Activated CD8-positive, alpha-beta memory T cell treated with anti-CD3 and anti-CD28 coated beads, Interleukin-2, amount 10 ng/mL, durations not matched to agents 7 days and 5 days (primary cell): ENCODE results near the gene ZMIZ1. TPM values are rescaled to one million over a fixed set of nuclear protein-coding genes. Genes with fewer than 3 reads are reported as not detected.
A peak's percentile ranks its signal among the peaks of the same experiment; 100 is the strongest.
"Not testable (repeated sequence)": the region's sequence is repeated elsewhere in the genome, so short reads cannot be mapped to it uniquely, and the experiment has no call there.

ENCODE experiments used
- ATAC-seq: fragments of 150-1000 bp; cut with Tn5 transposase; one replicate; pipeline ENCODE4 v1.10.0; 2021; ENCODE audit warnings: moderate library complexity
- CTCF ChIA-PET: fragments of 350-600 bp; sonication (Branson Sonifier 250); formaldehyde crosslinking; loops from one replicate; lab custom pipeline; 2021; ENCODE audit warnings: antibody characterized with exemption; lab: Charles Lee
- DNase-seq: peaks from one replicate; pipeline ENCODE4 v3.0.0-alpha.2; 2020
- H3K27ac Mint-ChIP-seq: one replicate; pipeline ENCODE4 v1.8.0; 2021; ENCODE audit warnings: mild to moderate bottlenecking, mixed read lengths
- H3K27me3 Mint-ChIP-seq: one replicate; pipeline ENCODE4 v1.8.0; 2021; ENCODE audit warnings: mixed read lengths
- H3K36me3 Mint-ChIP-seq: one replicate; pipeline ENCODE4 v1.8.0; 2021; ENCODE audit warnings: mild to moderate bottlenecking, mixed read lengths
- H3K4me1 Mint-ChIP-seq: one replicate; pipeline ENCODE4 v1.8.0; 2021; ENCODE audit warnings: mixed read lengths
- H3K4me3 Mint-ChIP-seq: one replicate; pipeline ENCODE4 v1.8.0; 2021; ENCODE audit warnings: mild to moderate bottlenecking, moderate library complexity, mixed read lengths
- H3K9me3 Mint-ChIP-seq: one replicate; pipeline ENCODE4 v1.8.0; 2022; ENCODE audit warnings: low read depth, mixed read lengths
- total RNA-seq, 2 experiments: library from RNA; stranded (reverse); gene quantifications; one replicate each; pipeline ENCODE4 v1.2.3, GENCODE V29; 2021

Gene ZMIZ1
- total RNA-seq, 2 experiments from 2014 or later = 52.7 to 71.5 TPM

DNA sequence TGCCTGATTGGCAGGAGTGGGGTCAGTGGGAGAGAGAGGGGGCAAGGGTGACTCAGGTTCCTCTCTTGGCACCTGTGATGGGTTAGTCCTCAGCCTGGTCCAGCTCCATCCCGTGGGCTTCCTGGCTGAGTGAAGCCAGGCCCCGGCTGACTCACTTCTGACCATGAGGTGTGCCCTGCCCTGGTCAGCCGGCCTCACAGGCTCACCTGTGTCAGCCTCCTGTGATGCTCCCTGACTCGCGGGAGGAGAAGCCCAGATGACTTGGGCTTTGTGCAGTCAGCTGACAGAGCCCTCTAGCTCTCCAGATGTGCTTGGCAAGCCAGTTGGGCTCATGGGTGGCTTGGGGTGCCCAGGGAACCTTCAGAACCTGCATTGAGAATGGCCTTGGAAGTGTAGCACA, 262.5 kb downstream of the ZMIZ1 start:
- H3K4me3 Mint-ChIP-seq = no peak overlapping the region
- CTCF ChIA-PET = interaction anchor here (1.0 to 1.6 kb wide), 4 partner anchors 9 to 15 kb away, joined by 3 to 8 read pairs (median 4); no protein-coding TSS in a partner anchor
- no peaks in the 10 kb centered on the region for H3K27me3 Mint-ChIP-seq
- peaks cover 26% of the 10 kb centered on the region for H3K4me1 Mint-ChIP-seq
- H3K27ac Mint-ChIP-seq = peak overlapping the region; percentile 82
- DNase-seq = no peak
- H3K9me3 Mint-ChIP-seq = no peaks in the 10 kb centered on the region
- H3K36me3 Mint-ChIP-seq = peaks cover 2% of the 10 kb centered on the region
- peak; percentile 6 for ATAC-seq

- Mint-ChIP-seq H3K36me3 (peaks cover 2% of the 10 kb centered on the region), H3K27ac (peak overlapping the region; percentile 82), H3K4me3 (no peak overlapping the region), H3K27me3 (no peaks in the 10 kb centered on the region), H3K4me1 (peaks cover 26% of the 10 kb centered on the region), H3K9me3 (no peaks in the 10 kb centered on the region)
- DNase-seq = peak; percentile 87
- ATAC-seq = peak; percentile 94
- CTCF ChIA-PET = interaction anchor here (1.0 to 1.6 kb wide), 3 partner anchors 9 to 16 kb away, joined by 3 to 8 read pairs (median 4); no protein-coding TSS in a partner anchor
These were observed 262.9 kb downstream of the ZMIZ1 start for GRCh38 chr10:79331709-79332108.

GRCh38 chr10:79332610-79333315, 264.0 kb downstream of the ZMIZ1 start:
- not testable (repeated sequence) for H3K36me3 Mint-ChIP-seq, H3K27ac Mint-ChIP-seq, H3K4me3 Mint-ChIP-seq, ATAC-seq, H3K9me3 Mint-ChIP-seq, DNase-seq, H3K27me3 Mint-ChIP-seq
- H3K4me1 Mint-ChIP-seq = peaks cover 26% of the 10 kb centered on the region
- CTCF ChIA-PET = interaction anchor here (1.7 to 2.4 kb wide), 3 partner anchors 9 to 12 kb away, joined by 6 to 11 read pairs (median 6); no protein-coding TSS in a partner anchor

- ATAC-seq (no peak), DNase-seq (no peak)
- no peaks in the 10 kb centered on the region for H3K9me3 Mint-ChIP-seq
- H3K27me3 Mint-ChIP-seq = no peaks in the 10 kb centered on the region
- peaks cover 26% of the 10 kb centered on the region for H3K4me1 Mint-ChIP-seq
- CTCF ChIA-PET = interaction anchor here (0.9 to 2.4 kb wide), 5 partner anchors 9 to 13 kb away, joined by 3 to 11 read pairs (median 6); no protein-coding TSS in a partner anchor
- peaks cover 2% of the 10 kb centered on the region for H3K36me3 Mint-ChIP-seq
- no peak overlapping the region for H3K27ac Mint-ChIP-seq
- no peak overlapping the region for H3K4me3 Mint-ChIP-seq
These were observed 264.7 kb downstream of the ZMIZ1 start for GRCh38 chr10:79333513-79333912.

DNA sequence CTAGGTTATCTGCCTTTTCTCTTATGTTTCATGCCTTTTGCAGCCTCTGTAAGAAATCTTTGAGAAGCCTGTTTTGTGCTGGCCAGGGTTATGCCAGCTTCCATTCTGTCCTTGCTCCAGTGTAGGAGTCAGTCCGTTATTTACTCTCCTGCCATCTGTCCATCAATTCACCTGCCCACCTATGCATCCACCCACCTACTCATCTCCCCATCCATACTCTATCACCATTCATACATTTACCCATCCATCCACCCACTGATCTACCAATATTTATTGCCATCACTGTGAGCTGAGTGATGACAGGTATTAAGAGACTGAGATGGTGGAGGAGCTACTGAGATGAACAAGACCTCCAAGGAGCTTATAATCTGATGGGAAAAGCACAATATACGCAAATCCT, 265.8 kb downstream of the ZMIZ1 start:
- Mint-ChIP-seq H3K27ac (no peak overlapping the region), H3K27me3 (no peaks in the 10 kb centered on the region), H3K36me3 (peaks cover 2% of the 10 kb centered on the region), H3K4me1 (peaks cover 26% of the 10 kb centered on the region), H3K4me3 (no peak overlapping the region), H3K9me3 (no peaks in the 10 kb centered on the region)
- DNase-seq = no peak
- CTCF ChIA-PET = interaction anchor here (0.6 to 2.4 kb wide), 7 partner anchors 8 to 132 kb away, joined by 3 to 11 read pairs (median 3); no protein-coding TSS in a partner anchor
- no peak for ATAC-seq

DNA sequence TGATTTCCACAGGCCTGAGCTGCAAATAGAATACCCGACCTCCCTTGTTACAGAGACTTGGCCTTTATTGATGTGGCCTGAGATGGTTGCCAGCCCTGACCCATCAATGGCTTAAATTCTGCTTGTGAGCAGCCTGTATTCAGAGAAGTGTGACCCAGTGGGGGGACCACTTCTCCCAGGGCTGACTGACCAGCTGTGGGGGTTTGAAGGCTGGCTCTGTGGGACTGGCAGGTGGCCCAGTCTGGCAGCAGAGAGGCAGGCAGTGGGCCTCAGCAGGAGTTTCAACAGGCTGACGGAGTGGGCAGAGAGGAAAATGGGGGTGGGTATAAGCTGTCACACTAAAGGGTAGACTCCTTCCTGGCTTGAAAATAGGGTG, 266.3 kb downstream of the ZMIZ1 start:
- CTCF ChIA-PET = interaction anchor here (0.9 to 2.4 kb wide), 4 partner anchors 10 to 90 kb away, joined by 3 to 11 read pairs (median 4); partner anchors contain the start of gene PPIF
- no peak for ATAC-seq
- H3K4me3 Mint-ChIP-seq = no peak overlapping the region
- DNase-seq = no peak
- H3K27me3 Mint-ChIP-seq = no peaks in the 10 kb centered on the region
- H3K36me3 Mint-ChIP-seq = peaks cover 2% of the 10 kb centered on the region
- no peak overlapping the region for H3K27ac Mint-ChIP-seq
- H3K4me1 Mint-ChIP-seq = peaks cover 26% of the 10 kb centered on the region
- H3K9me3 Mint-ChIP-seq = no peaks in the 10 kb centered on the region

- no peak overlapping the region for H3K27ac Mint-ChIP-seq
- H3K4me3 Mint-ChIP-seq = no peak overlapping the region
- H3K9me3 Mint-ChIP-seq = no peaks in the 10 kb centered on the region
- peaks cover 2% of the 10 kb centered on the region for H3K36me3 Mint-ChIP-seq
- no peaks in the 10 kb centered on the region for H3K27me3 Mint-ChIP-seq
- DNase-seq (no peak), ATAC-seq (no peak)
- CTCF ChIA-PET = interaction anchor here (0.9 to 2.4 kb wide), 5 partner anchors 9 to 90 kb away, joined by 3 to 11 read pairs (median 3); partner anchors contain the start of gene PPIF
- H3K4me1 Mint-ChIP-seq = peaks cover 24% of the 10 kb centered on the region
These were observed 266.9 kb downstream of the ZMIZ1 start for GRCh38 chr10:79335470-79336235.

- H3K9me3 Mint-ChIP-seq = no peaks in the 10 kb centered on the region
- CTCF ChIA-PET = interaction anchor here (1.1 kb wide), 1 partner anchor 85 kb away, joined by 3 read pairs; no protein-coding TSS in a partner anchor
- no peak overlapping the region for H3K27ac Mint-ChIP-seq
- peaks cover 2% of the 10 kb centered on the region for H3K36me3 Mint-ChIP-seq
- no peaks in the 10 kb centered on the region for H3K27me3 Mint-ChIP-seq
- no peak for DNase-seq
- H3K4me1 Mint-ChIP-seq = peaks cover 19% of the 10 kb centered on the region
- ATAC-seq = no peak
- H3K4me3 Mint-ChIP-seq = no peak overlapping the region
These were observed 267.5 kb downstream of the ZMIZ1 start for GRCh38 chr10:79336276-79336675.

DNA sequence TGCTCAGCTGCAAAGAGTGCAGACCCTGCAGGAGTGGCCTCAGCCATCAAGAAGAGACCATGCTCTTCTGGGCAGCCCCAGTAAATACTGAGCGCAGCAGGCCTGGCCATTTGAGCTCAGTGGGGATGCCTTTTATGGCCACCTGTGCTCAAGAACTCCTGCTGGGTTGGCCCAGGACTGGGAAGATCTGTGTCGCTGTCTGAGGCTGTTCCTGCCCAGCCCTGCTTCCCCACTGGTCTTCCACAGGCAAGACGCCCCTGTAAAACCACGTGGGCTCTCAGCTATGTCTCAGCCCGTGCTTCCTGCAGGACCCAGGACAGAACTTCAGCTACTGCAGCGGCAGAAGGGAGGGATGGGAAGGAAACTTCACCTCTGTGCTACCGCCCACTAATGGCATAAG, 268.0 kb downstream of the ZMIZ1 start:
- ATAC-seq (no peak), DNase-seq (no peak)
- Mint-ChIP-seq H3K9me3 (no peaks in the 10 kb centered on the region), H3K27ac (no peak overlapping the region), H3K27me3 (no peaks in the 10 kb centered on the region), H3K4me3 (no peak overlapping the region), H3K36me3 (peaks cover 2% of the 10 kb centered on the region), H3K4me1 (peaks cover 15% of the 10 kb centered on the region)
- CTCF ChIA-PET = interaction anchor here (0.7 to 1.1 kb wide), 2 partner anchors 9 to 85 kb away, joined by 3 read pairs; no protein-coding TSS in a partner anchor

DNA sequence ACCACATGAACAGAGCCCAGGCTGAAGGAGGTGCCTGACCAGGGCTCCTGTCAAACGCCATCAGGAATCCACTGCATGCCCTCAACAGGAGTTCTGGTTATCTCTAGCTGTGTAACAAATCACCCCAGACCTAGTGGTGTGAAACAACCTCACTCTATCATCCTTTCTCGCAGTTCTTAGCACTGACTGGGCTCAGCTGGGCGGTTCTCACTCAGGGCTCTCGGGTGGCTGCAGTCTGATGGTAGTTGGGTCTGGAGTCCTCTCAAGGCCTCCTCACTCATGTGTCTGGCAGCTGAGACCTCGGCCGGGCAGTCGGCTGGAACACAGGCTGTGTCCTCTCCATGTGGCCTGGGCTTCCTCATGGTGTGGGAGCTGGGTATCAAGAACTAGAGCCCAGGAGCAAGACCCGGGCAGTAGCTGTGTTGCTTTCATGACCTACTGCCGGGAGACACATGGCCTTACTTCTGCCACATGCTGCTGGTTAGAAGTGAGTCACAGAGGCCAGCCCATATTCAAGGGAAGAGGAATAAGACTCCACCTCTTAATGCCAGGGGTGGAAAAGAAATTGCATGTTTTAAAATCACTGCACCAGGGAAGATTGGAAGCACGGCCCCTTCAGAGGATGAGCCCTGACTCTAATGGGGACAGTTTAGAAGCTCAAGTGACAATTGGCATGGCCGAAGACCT, 269.2 kb downstream of the ZMIZ1 start:
- H3K27me3 Mint-ChIP-seq, H3K4me3 Mint-ChIP-seq, ATAC-seq, H3K9me3 Mint-ChIP-seq, H3K36me3 Mint-ChIP-seq, DNase-seq, H3K27ac Mint-ChIP-seq: not testable (repeated sequence)
- H3K4me1 Mint-ChIP-seq = peaks cover 16% of the 10 kb centered on the region
- CTCF ChIA-PET = interaction anchor here (0.7 kb wide), 1 partner anchor 21 kb away, joined by 4 read pairs; no protein-coding TSS in a partner anchor

- no peak overlapping the region for H3K4me3 Mint-ChIP-seq
- no peak for DNase-seq
- H3K36me3 Mint-ChIP-seq = peaks cover 2% of the 10 kb centered on the region
- CTCF ChIA-PET = no interaction called here
- no peaks in the 10 kb centered on the region for H3K27me3 Mint-ChIP-seq
- H3K9me3 Mint-ChIP-seq = no peaks in the 10 kb centered on the region
- peaks cover 24% of the 10 kb centered on the region for H3K4me1 Mint-ChIP-seq
- peak overlapping the region; percentile 32 for H3K27ac Mint-ChIP-seq
- no peak for ATAC-seq
These were observed 270.5 kb downstream of the ZMIZ1 start for GRCh38 chr10:79339266-79339665.

GRCh38 chr10:79340646-79341244, 272.0 kb downstream of the ZMIZ1 start:
- CTCF ChIA-PET = interaction anchor here (12.0 kb wide), 1 partner anchor 22 kb away, joined by 171 read pairs; no protein-coding TSS in a partner anchor
- H3K27ac Mint-ChIP-seq = no peak overlapping the region
- no peak for ATAC-seq
- no peak overlapping the region for H3K4me3 Mint-ChIP-seq
- H3K36me3 Mint-ChIP-seq = no peaks in the 10 kb centered on the region
- no peak for DNase-seq
- no peaks in the 10 kb centered on the region for H3K27me3 Mint-ChIP-seq
- peaks cover 35% of the 10 kb centered on the region for H3K4me1 Mint-ChIP-seq
- H3K9me3 Mint-ChIP-seq = no peaks in the 10 kb centered on the region
